Neural crest cell (in vitro differentiated cells): ENCODE results near the gene STMN3. TPM values are rescaled to one million over a fixed set of nuclear protein-coding genes. Genes with fewer than 3 reads are reported as not detected.

Experiments used
- DNase-seq: peaks from one replicate; pipeline ENCODE4 v3.0.0; 2021; ENCODE audit warnings: low read depth, mixed read lengths, low spot score
- H3K27ac Mint-ChIP-seq: one replicate; pipeline ENCODE4 v1.8.0; 2021; ENCODE audit warnings: mild to moderate bottlenecking, mixed read lengths; ENCODE audit not compliant: unreplicated experiment
- H3K27me3 Mint-ChIP-seq: 2 replicates; pipeline ENCODE4 v1.8.0; 2021; ENCODE audit warnings: low read depth, mild to moderate bottlenecking, mixed read lengths
- H3K36me3 Mint-ChIP-seq: 2 replicates; pipeline ENCODE4 v1.8.0; 2021; ENCODE audit warnings: low read depth, mild to moderate bottlenecking, mixed read lengths
- H3K4me1 Mint-ChIP-seq: 2 replicates; pipeline ENCODE4 v1.8.0; 2021; ENCODE audit warnings: mixed read lengths
- H3K4me3 Mint-ChIP-seq: one replicate; pipeline ENCODE4 v1.8.0; 2021; ENCODE audit warnings: mild to moderate bottlenecking, mixed read lengths
- H3K9me3 Mint-ChIP-seq: 2 replicates; pipeline ENCODE4 v1.8.0; 2021; ENCODE audit warnings: mixed read lengths
- total RNA-seq: library from RNA; stranded (reverse); gene quantifications from 2 replicates; pipeline ENCODE4 v1.2.1, GENCODE V29; 2021
- TF ChIP-seq, protein P1 (sequence below): fragments of 200-600 bp; sonication (generic); conservative IDR thresholded peaks from 2 replicates; pipeline ENCODE4 v1.5.0; 2021; ENCODE audit warnings: antibody characterized with exemption, mild to moderate bottlenecking

The STMN3 gene
- total RNA-seq, 1 donor from 2014 or later = 101 TPM

DNA sequence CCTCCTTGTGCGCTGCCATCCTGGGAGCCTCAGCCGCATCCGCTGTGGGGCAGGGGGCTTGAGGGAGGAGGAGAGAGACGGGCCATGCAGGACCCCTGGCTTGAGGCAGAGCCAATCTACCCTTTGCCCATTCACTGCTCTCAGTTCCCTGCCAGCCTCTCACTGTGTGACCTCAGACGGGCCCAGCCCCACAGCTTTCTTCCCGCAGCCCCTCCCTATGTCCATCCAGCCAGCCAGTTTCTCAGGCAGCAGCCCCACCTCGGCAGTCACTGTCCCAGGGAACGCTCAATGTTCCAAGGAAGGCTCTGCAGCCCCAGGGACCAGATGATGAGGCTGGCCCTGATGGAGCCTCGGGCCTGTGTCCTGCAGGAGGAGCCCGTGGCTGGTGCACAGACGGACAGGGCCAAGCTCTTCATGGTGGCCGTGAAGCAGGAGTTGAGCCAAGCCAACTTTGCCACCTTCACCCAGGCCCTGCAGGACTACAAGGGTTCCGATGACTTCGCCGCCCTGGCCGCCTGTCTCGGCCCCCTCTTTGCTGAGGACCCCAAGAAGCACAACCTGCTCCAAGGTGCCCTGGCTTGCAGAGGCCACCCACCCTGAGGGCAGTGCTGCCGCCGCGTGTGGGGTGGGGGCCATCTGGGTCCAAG is 39.3 kb upstream of the STMN3 start:
- Mint-ChIP-seq H3K9me3 (no peaks in the 10 kb centered on the region), H3K27me3 (peaks cover 6% of the 10 kb centered on the region), H3K36me3 (peaks cover 5% of the 10 kb centered on the region), H3K4me3 (peak overlapping the region; percentile 74), H3K27ac (no peak overlapping the region), H3K4me1 (no peaks in the 10 kb centered on the region)
- TF ChIP-seq, protein P1, sequence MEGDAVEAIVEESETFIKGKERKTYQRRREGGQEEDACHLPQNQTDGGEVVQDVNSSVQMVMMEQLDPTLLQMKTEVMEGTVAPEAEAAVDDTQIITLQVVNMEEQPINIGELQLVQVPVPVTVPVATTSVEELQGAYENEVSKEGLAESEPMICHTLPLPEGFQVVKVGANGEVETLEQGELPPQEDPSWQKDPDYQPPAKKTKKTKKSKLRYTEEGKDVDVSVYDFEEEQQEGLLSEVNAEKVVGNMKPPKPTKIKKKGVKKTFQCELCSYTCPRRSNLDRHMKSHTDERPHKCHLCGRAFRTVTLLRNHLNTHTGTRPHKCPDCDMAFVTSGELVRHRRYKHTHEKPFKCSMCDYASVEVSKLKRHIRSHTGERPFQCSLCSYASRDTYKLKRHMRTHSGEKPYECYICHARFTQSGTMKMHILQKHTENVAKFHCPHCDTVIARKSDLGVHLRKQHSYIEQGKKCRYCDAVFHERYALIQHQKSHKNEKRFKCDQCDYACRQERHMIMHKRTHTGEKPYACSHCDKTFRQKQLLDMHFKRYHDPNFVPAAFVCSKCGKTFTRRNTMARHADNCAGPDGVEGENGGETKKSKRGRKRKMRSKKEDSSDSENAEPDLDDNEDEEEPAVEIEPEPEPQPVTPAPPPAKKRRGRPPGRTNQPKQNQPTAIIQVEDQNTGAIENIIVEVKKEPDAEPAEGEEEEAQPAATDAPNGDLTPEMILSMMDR = no peak
- DNase-seq = no peak

DNA sequence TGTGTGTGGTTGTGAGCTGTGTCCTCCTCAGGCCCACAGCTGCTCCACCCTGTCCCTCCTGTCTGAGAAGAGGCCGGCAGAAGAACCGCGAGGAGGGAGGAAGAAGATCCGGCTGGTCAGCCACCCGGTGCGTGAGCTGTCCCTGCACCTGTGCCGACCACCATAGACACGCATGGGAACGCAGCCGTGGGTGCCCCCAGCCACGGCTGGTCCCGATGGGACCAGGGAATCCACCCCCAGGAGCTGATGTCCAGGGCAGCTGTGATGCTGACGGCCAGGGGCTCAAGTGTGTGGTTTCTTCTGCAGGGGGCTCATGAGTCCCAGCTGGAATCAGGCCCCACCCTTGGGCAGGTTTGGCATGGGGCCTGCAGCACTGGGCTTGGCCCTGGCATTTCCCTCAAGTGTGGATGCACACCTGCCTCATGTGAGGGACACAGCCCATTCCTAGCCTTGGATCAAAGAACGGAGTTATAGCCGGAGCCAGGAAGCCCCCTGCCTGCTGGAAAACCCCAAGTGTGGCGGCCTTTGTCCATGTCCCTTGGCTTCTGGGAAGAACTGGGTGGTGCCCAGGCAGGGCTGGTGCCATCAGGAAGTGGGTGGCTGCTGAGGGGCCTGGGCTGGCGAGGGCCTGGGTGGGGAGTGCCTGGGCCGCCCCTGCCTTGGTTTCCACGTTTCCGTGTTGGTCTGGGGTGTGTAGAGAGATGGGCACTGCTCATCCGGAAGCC is 38.6 kb upstream of the STMN3 start:
- peaks cover 6% of the 10 kb centered on the region for H3K27me3 Mint-ChIP-seq
- no peak for DNase-seq
- H3K27ac Mint-ChIP-seq = no peak overlapping the region
- TF ChIP-seq, protein P1 = no peak
- H3K36me3 Mint-ChIP-seq = peaks cover 5% of the 10 kb centered on the region
- peaks cover 1% of the 10 kb centered on the region for H3K4me1 Mint-ChIP-seq
- no peaks in the 10 kb centered on the region for H3K9me3 Mint-ChIP-seq
- peak overlapping the region; percentile 74 for H3K4me3 Mint-ChIP-seq

DNA sequence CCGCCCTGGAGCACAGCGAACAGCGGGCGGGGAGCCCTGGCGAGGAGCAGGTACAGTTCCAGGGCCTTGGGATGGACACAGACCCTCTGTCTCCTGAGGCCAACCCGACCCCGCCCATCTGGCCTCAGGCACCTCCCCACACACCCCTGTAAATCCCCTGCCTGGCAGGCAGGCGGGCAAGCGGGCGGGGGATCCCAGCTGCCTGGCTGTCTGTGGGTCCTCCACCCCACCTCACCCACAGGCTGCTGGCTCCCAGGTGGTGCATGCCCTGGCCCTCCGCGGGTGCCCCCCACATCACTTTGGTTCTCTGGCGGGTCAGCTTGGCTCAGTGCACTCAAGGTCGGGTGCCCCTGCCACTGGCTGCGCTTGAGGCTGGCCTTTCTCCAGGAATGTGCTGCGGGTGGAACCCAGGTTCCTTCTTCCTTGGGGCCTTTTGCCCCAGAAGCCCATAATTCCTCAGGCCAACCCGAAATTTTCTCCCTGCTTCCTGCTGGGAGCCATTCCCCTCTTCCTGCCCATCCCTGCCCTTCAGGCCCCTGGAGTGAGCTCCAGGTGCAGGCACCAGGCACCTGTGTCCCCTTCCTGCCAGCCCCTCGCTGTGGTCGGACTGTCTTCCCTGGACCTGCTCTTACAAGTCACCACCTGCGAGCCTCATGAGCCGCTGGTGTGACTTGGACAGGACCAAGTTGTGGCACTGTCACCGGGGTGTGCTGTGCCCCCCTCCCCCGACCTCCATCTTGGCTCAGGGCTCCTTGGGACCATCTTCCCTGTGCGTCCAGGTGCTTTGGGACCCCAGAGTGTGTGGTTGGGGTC is 37.9 kb upstream of the STMN3 start:
- H3K9me3 Mint-ChIP-seq = no peaks in the 10 kb centered on the region
- H3K36me3 Mint-ChIP-seq = peaks cover 5% of the 10 kb centered on the region
- TF ChIP-seq, protein P1 = no peak
- no peak for DNase-seq
- peaks cover 6% of the 10 kb centered on the region for H3K27me3 Mint-ChIP-seq
- H3K4me3 Mint-ChIP-seq = peak overlapping the region; percentile 74
- no peak overlapping the region for H3K27ac Mint-ChIP-seq
- peaks cover 5% of the 10 kb centered on the region for H3K4me1 Mint-ChIP-seq

DNA sequence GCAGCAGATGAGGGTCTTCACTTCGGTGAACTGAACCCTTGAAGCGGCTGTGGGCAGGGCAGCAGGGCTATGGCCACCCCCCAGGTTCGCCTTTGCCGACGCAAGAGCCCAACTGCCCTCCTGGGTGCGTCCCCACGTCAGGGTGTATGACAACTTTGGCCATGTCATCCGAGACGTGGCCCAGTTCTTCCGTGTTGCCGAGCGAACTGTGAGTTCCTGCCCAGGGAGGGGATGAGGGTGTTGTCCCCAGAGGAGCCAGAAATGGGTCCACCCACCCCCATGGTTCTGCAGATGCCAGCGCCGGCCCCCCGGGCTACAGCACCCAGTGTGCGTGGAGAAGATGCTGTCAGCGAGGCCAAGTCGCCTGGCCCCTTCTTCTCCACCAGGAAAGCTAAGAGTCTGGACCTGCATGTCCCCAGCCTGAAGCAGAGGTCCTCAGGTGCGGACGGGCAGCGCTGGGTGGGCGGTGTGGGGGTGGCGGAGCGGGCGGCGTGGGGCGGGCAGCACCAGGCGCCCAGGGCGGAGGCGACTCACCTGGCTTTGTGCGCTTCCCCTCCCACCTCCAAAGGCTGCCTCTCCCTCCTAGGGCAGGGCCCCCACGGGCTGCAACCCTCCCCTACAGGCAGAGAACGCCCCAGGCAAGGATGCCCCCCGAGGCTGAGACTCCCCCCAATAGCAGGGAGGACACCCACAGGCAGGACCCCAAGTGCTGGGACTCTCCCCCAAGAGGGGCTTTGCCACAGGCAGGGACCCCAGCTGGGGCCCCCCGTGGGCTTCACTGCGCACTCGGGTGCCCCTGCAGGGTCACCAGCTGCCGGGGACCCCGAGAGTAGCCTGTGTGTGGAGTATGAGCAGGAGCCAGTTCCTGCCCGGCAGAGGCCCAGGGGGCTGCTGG is 37.0 kb upstream of the STMN3 start:
- Mint-ChIP-seq H3K36me3 (peaks cover 5% of the 10 kb centered on the region), H3K27ac (peak overlapping the region; percentile 50), H3K9me3 (no peaks in the 10 kb centered on the region), H3K4me1 (peaks cover 5% of the 10 kb centered on the region), H3K27me3 (peaks cover 6% of the 10 kb centered on the region), H3K4me3 (no peak overlapping the region)
- TF ChIP-seq, protein P1 = no peak
- no peak for DNase-seq
